HCT116 (cell line): ENCODE data around the gene C1orf141. TPM values are rescaled to one million over a fixed set of nuclear protein-coding genes. Genes with fewer than 3 reads are reported as not detected.

Source experiments
- ATAC-seq: fragments of 200-7000 bp; cut with Tn5 transposase; 2 replicates; pipeline ENCODE4 v1.9.1; 2020; ENCODE audit warnings: mild to moderate bottlenecking, moderate library complexity
- BruUV-seq: library from RNA; stranded (reverse); fragments of 400-500 nt; replicated peaks from 2 replicates; lab custom pipeline; 2021; lab: Mats Ljungman, UMichigan
- CTCF ChIA-PET: fragments of 300-600 bp; sonication (Branson Sonifier 250); formaldehyde crosslinking; loops from one replicate; lab custom pipeline; 2021; ENCODE audit warnings: antibody characterized with exemption; lab: Charles Lee
- POLR2A ChIA-PET: fragments of 300-600, 350-600 bp; sonication (Branson Sonifier 250); formaldehyde crosslinking; loops from one replicate; lab custom pipeline; 2021; ENCODE audit warnings: antibody characterized with exemption; lab: Charles Lee
- RAD21 ChIA-PET, 2 experiments: fragments of 300-600 bp; sonication (Branson Sonifier 250); formaldehyde crosslinking; loops; one replicate each; lab custom pipeline; 2023; ENCODE audit warnings: low total read pairs in 2 of 2; ENCODE audit not compliant: uncharacterized antibody in 2 of 2, unreplicated experiment in 2 of 2, low non-redundant PET in 1 of 2; lab: Charles Lee
- DNase-seq: peaks from one replicate; pipeline ENCODE4 v3.0.0-alpha.2; 2010; ENCODE audit warnings: low read depth, low spot score
- H2AFZ ChIP-seq: fragments of 200-600 bp; shearing (Covaris generic), sonication (generic); 2 replicates; pipeline ENCODE4 v1.6.1; 2017; ENCODE audit warnings: low read depth, mixed run types, mixed read lengths, antibody characterized with exemption, low read length; ENCODE audit not compliant: poor library complexity, severe bottlenecking
- H3K27ac ChIP-seq: 2 replicates; pipeline ENCODE4 v1.5.1; 2012; ENCODE audit warnings: low read depth, low read length
- H3K27me3 ChIP-seq: fragments of 200-600 bp; sonication (generic); 2 replicates; pipeline ENCODE4 v1.6.1; 2016; ENCODE audit warnings: mixed run types, low read length, mixed read lengths; ENCODE audit not compliant: insufficient read depth
- H3K36me3 ChIP-seq, 2 experiments: fragments of 200-500 bp in 1 of 2; fragments of 200-600 bp in 1 of 2; sonication (Bioruptor generic) in 1 of 2; sonication (generic) in 1 of 2; 2 replicates each; pipeline versions ENCODE4 v1.5.1 to v1.6.1; 2014 to 2016; ENCODE audit warnings: low read length in 2 of 2, inconsistent platforms in 1 of 2, mixed read lengths in 1 of 2, mixed run types in 1 of 2; ENCODE audit not compliant: insufficient read depth in 2 of 2, control insufficient read depth in 1 of 2
- H3K4me1 ChIP-seq, 2 experiments: fragments of 200-600 bp in 1 of 2; sonication (generic) in 1 of 2; 2 replicates each; pipeline versions ENCODE4 v1.5.1 to v1.6.1; 2012 to 2017; ENCODE audit warnings: low read length in 2 of 2, inconsistent platforms in 1 of 2, mild to moderate bottlenecking in 1 of 2, mixed read lengths in 1 of 2, mixed run types in 1 of 2, moderate library complexity in 1 of 2; ENCODE audit not compliant: insufficient read depth in 2 of 2, control insufficient read depth in 1 of 2
- H3K4me2 ChIP-seq: fragments of 200-600 bp; sonication (generic); 2 replicates; pipeline ENCODE4 v1.6.1; 2017; ENCODE audit warnings: mixed run types, low read length, mixed read lengths
- H3K4me3 ChIP-seq, 2 experiments: fragments of 200-600 bp in 1 of 2; sonication (generic) in 1 of 2; replicated peaks in 1 of 2; 2 replicates each; pipeline ENCODE4 v1.5.1; 2011 to 2016; ENCODE audit warnings: low read length in 2 of 2, control low read depth in 1 of 2, low read depth in 1 of 2, mild to moderate bottlenecking in 1 of 2, mixed read lengths in 1 of 2, mixed run types in 1 of 2
- H3K79me2 ChIP-seq: fragments of 200-600 bp; sonication (generic); 2 replicates; pipeline ENCODE4 v1.6.1; 2017; ENCODE audit warnings: mild to moderate bottlenecking, mixed run types, low read length, moderate library complexity, mixed read lengths; ENCODE audit not compliant: insufficient read depth
- H3K9ac ChIP-seq: fragments of 200-600 bp; sonication (generic); 2 replicates; pipeline ENCODE4 v1.6.1; 2016; ENCODE audit warnings: low read length, mixed read lengths
- H3K9me2 ChIP-seq: fragments of 200-600 bp; sonication (generic), shearing (Covaris generic); 2 replicates; pipeline ENCODE4 v1.6.1; 2017; ENCODE audit warnings: mixed run types, mild to moderate bottlenecking, moderate library complexity; ENCODE audit not compliant: insufficient read depth
- H3K9me3 ChIP-seq, 2 experiments: fragments of 200-500 bp in 1 of 2; fragments of 200-600 bp in 1 of 2; sonication (Bioruptor generic) in 1 of 2; sonication (generic) in 1 of 2; 2 replicates each; pipeline ENCODE4 v1.6.1; 2014 to 2017; ENCODE audit warnings: low read length in 2 of 2, mixed read lengths in 2 of 2, inconsistent platforms in 1 of 2, low read depth in 1 of 2, mild to moderate bottlenecking in 1 of 2, mixed run types in 1 of 2, moderate library complexity in 1 of 2; ENCODE audit not compliant: control insufficient read depth in 1 of 2, insufficient read depth in 1 of 2
- H4K20me1 ChIP-seq: fragments of 200-600 bp; sonication (generic), shearing (Covaris generic); 2 replicates; pipeline ENCODE4 v1.6.1; 2017; ENCODE audit warnings: mixed run types, mild to moderate bottlenecking, moderate library complexity; ENCODE audit not compliant: insufficient read depth
- CBX3 ChIP-seq: IDR thresholded peaks from 2 replicates; pipeline ENCODE4 v1.6.1; 2012; ENCODE audit warnings: low read depth
- CEBPB ChIP-seq: IDR thresholded peaks from 2 replicates; pipeline ENCODE4 v1.6.1; 2012; ENCODE audit warnings: low read depth
- EGR1 ChIP-seq: IDR thresholded peaks from 2 replicates; pipeline ENCODE4 v1.6.1; 2012; ENCODE audit warnings: low read depth
- EZH2 ChIP-seq: fragments of 200-600 bp; sonication (generic); IDR thresholded peaks from 2 replicates; pipeline ENCODE4 v1.6.1; 2017; ENCODE audit warnings: antibody characterized with exemption, mixed run types
- FOSL1 ChIP-seq: IDR thresholded peaks from 2 replicates; pipeline ENCODE4 v1.6.1; 2012; ENCODE audit warnings: low read depth
- JUND ChIP-seq: IDR thresholded peaks from 2 replicates; pipeline ENCODE4 v1.6.1; 2012
- MAX ChIP-seq: IDR thresholded peaks from 2 replicates; pipeline ENCODE4 v1.6.1; 2012
- POLR2AphosphoS5 ChIP-seq: IDR thresholded peaks from 2 replicates; pipeline ENCODE4 v1.6.1; 2011; ENCODE audit warnings: mild to moderate bottlenecking, low read depth, low read length, moderate library complexity
- REST ChIP-seq: IDR thresholded peaks from 2 replicates; pipeline ENCODE4 v1.6.1; 2012; ENCODE audit warnings: low read depth
- SIN3A ChIP-seq: IDR thresholded peaks from 2 replicates; pipeline ENCODE4 v1.6.1; 2012; ENCODE audit warnings: low read depth
- SRF ChIP-seq: IDR thresholded peaks from 2 replicates; pipeline ENCODE4 v1.6.1; 2012; ENCODE audit warnings: low read depth
- YY1 ChIP-seq: IDR thresholded peaks from 2 replicates; pipeline ENCODE4 v1.6.1; 2011; ENCODE audit warnings: low read length, low read depth, moderate library complexity, mild to moderate bottlenecking; ENCODE audit not compliant: insufficient replicate concordance; ENCODE audit errors: extremely low read depth
- ZFX ChIP-seq: fragments of 450-650 bp; IDR thresholded peaks from 2 replicates; pipeline ENCODE4 v1.6.1; 2017
- ZNF274 ChIP-seq: fragments of 200-500 bp; sonication (Bioruptor generic); IDR thresholded peaks from 2 replicates; pipeline ENCODE4 v1.6.1; 2014; ENCODE audit warnings: mild to moderate bottlenecking, low read depth, low read length, inconsistent platforms
- intact Hi-C: fragments of 100-400 bp; cut with micrococcal nuclease; formaldehyde crosslinking; loops from 2 replicates; pipeline ENCODE4 v1.10.0; 2022
- total RNA-seq: library from RNA; stranded (reverse); gene quantifications from one replicate; pipeline ENCODE4 v1.2.1, GENCODE V29; 2021; ENCODE audit not compliant: unreplicated experiment

C1orf141 gene
- total RNA-seq, 1 experiment from 2014 or later: not detected

- ChIA-PET POLR2A (no interaction called here), RAD21 (no interaction called here), CTCF (interaction anchor here (0.8 kb wide), 1 partner anchor 34 kb away, joined by 3 read pairs; no protein-coding TSS in a partner anchor)
- Histone ChIP-seq H3K9me2 (no peaks in the 10 kb centered on the region), H3K27me3 (no peaks in the 10 kb centered on the region), H3K9me3 (no peaks in the 10 kb centered on the region), H3K4me3 (no peak overlapping the region), H4K20me1 (no peaks in the 10 kb centered on the region; the same call in 1 of the 2 replicates), H3K9ac (no peak overlapping the region), H3K4me1 (no peaks in the 10 kb centered on the region), H3K27ac (no peak overlapping the region), H3K79me2 (no peaks in the 10 kb centered on the region)
- no peak for ATAC-seq
- no TSS peak for BruUV-seq
- intact Hi-C loops: no loop called here
- DNase-seq: no peak
- TF ChIP-seq POLR2AphosphoS5: no peak
- no peak for TF ChIP-seq MAX
- no peak for TF ChIP-seq FOSL1
- TF ChIP-seq SIN3A: no peak
- TF ChIP-seq REST: no peak
- TF ChIP-seq ZFX: no peak
- TF ChIP-seq, all 23 proteins: peak for 0
- no peak overlapping the region for H3K4me2 ChIP-seq
- no peak overlapping the region for H2AFZ ChIP-seq
- no peaks in the 10 kb centered on the region for H3K36me3 ChIP-seq
These were observed 20.6 kb downstream of the C1orf141 start for GRCh38 chr1:67114162-67114561.

- Histone ChIP-seq H3K9ac (no peak overlapping the region), H3K4me1 (no peaks in the 10 kb centered on the region), H3K4me3 (no peak overlapping the region), H2AFZ (peak overlapping the region; percentile 35), H3K27ac (no peak overlapping the region), H3K9me3 (no peaks in the 10 kb centered on the region), H3K4me2 (no peak overlapping the region), H4K20me1 (no peaks in the 10 kb centered on the region; the same call in 1 of the 2 replicates), H3K9me2 (no peaks in the 10 kb centered on the region), H3K79me2 (no peaks in the 10 kb centered on the region), H3K36me3 (no peaks in the 10 kb centered on the region), H3K27me3 (no peaks in the 10 kb centered on the region)
- TF ChIP-seq ZNF274: no peak
- TF ChIP-seq EZH2: no peak
- no peak for TF ChIP-seq REST
- no peak for TF ChIP-seq CBX3
- TF ChIP-seq MAX: no peak
- TF ChIP-seq JUND: no peak
- no peak for TF ChIP-seq SRF
- no peak for TF ChIP-seq YY1
- no peak for TF ChIP-seq EGR1
- TF ChIP-seq CEBPB: no peak
- POLR2A ChIA-PET: no interaction called here
- RAD21 ChIA-PET: no interaction called here
- no peak for DNase-seq
- no peak for ATAC-seq
- intact Hi-C loops: no loop called here
- BruUV-seq: no TSS peak
- CTCF ChIA-PET: no interaction called here
These were observed 24.4 kb downstream of the C1orf141 start for GRCh38 chr1:67110352-67110751.
